Lower leg skin (tissue), 3 donors: Measurements from ENCODE around the gene MED17.

Experiments used
- POLR2A ChIP-seq, 2 donors: fragments of 450-650 bp; IDR thresholded peaks; one replicate each; pipeline ENCODE4 v1.6.1; 2016 to 2017; ENCODE audit warnings: antibody characterized with exemption in 2 of 2, mild to moderate bottlenecking in 1 of 2, moderate library complexity in 1 of 2
- TF ChIP-seq, protein P1 (sequence below), 3 donors: fragments of 450-650 bp; IDR thresholded peaks; one replicate each; pipeline ENCODE4 v1.5.1; 2016; ENCODE audit warnings: antibody characterized with exemption in 3 of 3, mild to moderate bottlenecking in 3 of 3, moderate library complexity in 2 of 3

DNA sequence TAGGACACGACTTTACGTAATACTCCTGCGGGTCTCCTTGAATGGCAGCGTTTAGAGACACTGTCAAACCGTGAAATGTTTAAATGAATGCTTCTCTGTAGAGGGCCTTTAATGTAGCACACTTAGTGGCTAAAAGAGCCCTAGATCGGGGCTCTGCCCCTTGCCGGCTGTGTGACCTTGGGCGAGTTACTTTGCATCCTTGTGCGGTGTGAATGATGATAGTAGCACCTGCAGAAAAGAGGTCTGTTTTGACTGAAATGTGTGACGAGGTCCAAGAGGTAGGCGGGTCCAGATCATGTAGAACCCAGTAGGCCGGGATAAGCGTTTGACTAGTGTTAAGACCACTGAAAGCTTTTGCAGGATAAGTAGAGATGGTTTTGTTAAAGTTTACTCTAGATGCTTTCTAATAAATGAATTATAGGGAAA is 866 bp downstream of the MED17 start:
- TF ChIP-seq, protein P1, sequence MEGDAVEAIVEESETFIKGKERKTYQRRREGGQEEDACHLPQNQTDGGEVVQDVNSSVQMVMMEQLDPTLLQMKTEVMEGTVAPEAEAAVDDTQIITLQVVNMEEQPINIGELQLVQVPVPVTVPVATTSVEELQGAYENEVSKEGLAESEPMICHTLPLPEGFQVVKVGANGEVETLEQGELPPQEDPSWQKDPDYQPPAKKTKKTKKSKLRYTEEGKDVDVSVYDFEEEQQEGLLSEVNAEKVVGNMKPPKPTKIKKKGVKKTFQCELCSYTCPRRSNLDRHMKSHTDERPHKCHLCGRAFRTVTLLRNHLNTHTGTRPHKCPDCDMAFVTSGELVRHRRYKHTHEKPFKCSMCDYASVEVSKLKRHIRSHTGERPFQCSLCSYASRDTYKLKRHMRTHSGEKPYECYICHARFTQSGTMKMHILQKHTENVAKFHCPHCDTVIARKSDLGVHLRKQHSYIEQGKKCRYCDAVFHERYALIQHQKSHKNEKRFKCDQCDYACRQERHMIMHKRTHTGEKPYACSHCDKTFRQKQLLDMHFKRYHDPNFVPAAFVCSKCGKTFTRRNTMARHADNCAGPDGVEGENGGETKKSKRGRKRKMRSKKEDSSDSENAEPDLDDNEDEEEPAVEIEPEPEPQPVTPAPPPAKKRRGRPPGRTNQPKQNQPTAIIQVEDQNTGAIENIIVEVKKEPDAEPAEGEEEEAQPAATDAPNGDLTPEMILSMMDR (IDR thresholded peaks at IDR 0.05): no peak
- TF ChIP-seq POLR2A (IDR thresholded peaks at IDR 0.05): no peak
